Lung (tissue), 12 donors: ENCODE results near the gene SP140L. TPM values are rescaled to one million over a fixed set of nuclear protein-coding genes. Genes with fewer than 3 reads are reported as not detected.

Experiments used
- ATAC-seq: fragments of 200-7000 bp; cut with Tn5 transposase; one replicate; pipeline ENCODE4 v1.9.1; 2020; ENCODE audit warnings: moderate number of reproducible peaks; ENCODE audit not compliant: insufficient read depth, low FRiP score
- DNase-seq, 3 donors: peaks; one replicate each; pipeline ENCODE4 v3.0.0-alpha.2; 2013 to 2017
- H3K27ac ChIP-seq, 2 donors: one replicate each; pipeline ENCODE4 v1.5.1; 2013; ENCODE audit warnings: mild to moderate bottlenecking in 2 of 2, moderate library complexity in 2 of 2, control low read depth in 1 of 2, inconsistent platforms in 1 of 2, low read depth in 1 of 2, low read length in 1 of 2
- H3K27me3 ChIP-seq, 3 donors: one replicate each; pipeline ENCODE4 v1.5.1; 2013; ENCODE audit warnings: low read length in 2 of 3; ENCODE audit not compliant: control insufficient read depth in 3 of 3, insufficient read depth in 3 of 3
- H3K36me3 ChIP-seq, 4 donors: one replicate each; pipeline ENCODE4 v1.5.1; 2013; ENCODE audit warnings: low read length in 4 of 4, mild to moderate bottlenecking in 1 of 4, moderate library complexity in 1 of 4; ENCODE audit not compliant: control insufficient read depth in 4 of 4, insufficient read depth in 4 of 4
- H3K4me1 ChIP-seq, 5 donors: one replicate each; pipeline ENCODE4 v1.5.1; 2013; ENCODE audit warnings: low read length in 5 of 5, mild to moderate bottlenecking in 2 of 5, moderate library complexity in 1 of 5; ENCODE audit not compliant: control insufficient read depth in 5 of 5, insufficient read depth in 5 of 5
- H3K4me3 ChIP-seq: one replicate; pipeline ENCODE4 v1.5.1; 2013; ENCODE audit warnings: mild to moderate bottlenecking, control low read depth, moderate library complexity
- H3K9ac ChIP-seq, 2 donors: one replicate each; pipeline ENCODE4 v1.5.1; 2013; ENCODE audit warnings: low read length in 2 of 2, control low read depth in 1 of 2; ENCODE audit not compliant: insufficient read depth in 1 of 2
- H3K9me3 ChIP-seq, 4 donors: one replicate each; pipeline ENCODE4 v1.5.1; 2013; ENCODE audit warnings: low read length in 3 of 4, mild to moderate bottlenecking in 1 of 4, moderate library complexity in 1 of 4; ENCODE audit not compliant: control insufficient read depth in 4 of 4, insufficient read depth in 3 of 4
- CTCF ChIP-seq: IDR thresholded peaks from 2 replicates; pipeline ENCODE4 v1.5.1; 2012; ENCODE audit warnings: mild to moderate bottlenecking; ENCODE audit errors: control extremely low read depth, extremely low read depth
- WGBS, 2 donors: extraction: QIAGEN DNeasy Blood & Tissue Kit; methylation state at CpG; one replicate each; pipeline ENCODE4 v1.1.7; 2013; 5-methylcytosine and 5-hydroxymethylcytosine counted together
- polyA plus RNA-seq, 2 donors: library from polyadenylated mRNA; stranded (reverse); fragments of 200-250 nt; gene quantifications; one replicate each; pipeline ENCODE4 v1.2.1, GENCODE V29; 2013
- total RNA-seq, 2 donors: library from RNA; depleted of rRNA in 1 of 2; stranded (reverse); fragments of >200 nt in 1 of 2; gene quantifications; one replicate each; pipeline ENCODE4 v1.2.1, GENCODE V29; 2014 to 2021
- donor health status: control.
- donor health status: control.
- donor health status: Bipolar disorder and iron deficiency.
- donor health status: healthy.
- donor health status: DM: yes; HTN: yes; CAD: no.

The SP140L gene
- total and polyA plus RNA-seq, 4 donors = 15.2 to 30.3 (median 17.4) TPM

GRCh38 chr2:230416061-230416721 lies 89.2 kb downstream of the SP140L start, which contains the start of gene SP100:
TSS of gene SP100 (plus strand) at chr2:230416201. CDS start at chr2:230416297, 96 bp downstream.
- H3K9ac ChIP-seq = peak within 1 kb of the TSS; percentile 11 to 92
- H3K27me3 ChIP-seq = no peaks in the 10 kb centered on the region
- H3K9me3 ChIP-seq = no peaks in the 10 kb centered on the region
- peak; percentile 68 to 84 (median 81) for DNase-seq
- peaks cover 3 to 27% (median 13%) of the 10 kb centered on the region in 5 donors for H3K4me1 ChIP-seq
- H3K36me3 ChIP-seq = peaks cover 0 to 4% (median 1%) of the 10 kb centered on the region in 4 donors
- WGBS, 2 donors = 0 to 1% methylated on average over 12 of the region's 12 CpGs
- ATAC-seq = peak; percentile 82
- no peak for TF ChIP-seq CTCF
- peak within 1 kb of the TSS; percentile 76 for H3K4me3 ChIP-seq
- H3K27ac ChIP-seq = peak within 1 kb of the TSS; percentile 94 to 95

GRCh38 chr2:230417436-230417835 lies 90.4 kb downstream of the SP140L start:
- H3K9me3 ChIP-seq = no peaks in the 10 kb centered on the region
- peaks cover 0 to 4% (median 1%) of the 10 kb centered on the region in 4 donors for H3K36me3 ChIP-seq
- ATAC-seq (no peak), DNase-seq (no peak)
- H3K27me3 ChIP-seq = no peaks in the 10 kb centered on the region
- H3K9ac ChIP-seq = no peak overlapping the region
- TF ChIP-seq CTCF = no peak
- WGBS, 2 donors = 37 to 50% methylated on average over 4 of the region's 4 CpGs
- H3K4me3 ChIP-seq = no peak overlapping the region
- H3K4me1 ChIP-seq = peaks cover 3 to 20% (median 13%) of the 10 kb centered on the region in 5 donors
- H3K27ac ChIP-seq = peak overlapping the region in 1 of 2 donors; percentile 60

GRCh38 chr2:230418341-230419016 lies 91.5 kb downstream of the SP140L start:
- WGBS, 2 donors = 32 to 39% methylated on average over 9 of the region's 9 CpGs
- H3K4me3 ChIP-seq = no peak overlapping the region
- TF ChIP-seq CTCF = no peak
- no peaks in the 10 kb centered on the region for H3K9me3 ChIP-seq
- peaks cover 3 to 19% (median 12%) of the 10 kb centered on the region in 5 donors for H3K4me1 ChIP-seq
- H3K27me3 ChIP-seq = no peaks in the 10 kb centered on the region
- H3K27ac ChIP-seq = peak overlapping the region; percentile 35 to 47
- H3K36me3 ChIP-seq = peaks cover 0 to 5% (median 2%) of the 10 kb centered on the region in 4 donors
- peak overlapping the region in 1 of 2 donors; percentile 11 for H3K9ac ChIP-seq
- no peak for DNase-seq
- no peak for ATAC-seq
